ENCODE data around the gene EXOC3L4. TPM values are rescaled to one million over a fixed set of nuclear protein-coding genes. Genes with fewer than 3 reads are reported as not detected.

EXOC3L4 gene
- total and polyA plus RNA-seq, 3 experiments from 2014 or later, result not detected

GRCh38 chr14:103136388-103137271 is 42.1 kb downstream of the EXOC3L4 start:
- no peaks in the 10 kb centered on the region for H3K36me3 ChIP-seq (ENCODE audit: insufficient read depth, low read length)
- DNase-seq, result peak in 1 of 5 donors; percentile 20
- H3K4me1 ChIP-seq (ENCODE audit: insufficient read depth, low read length), result no peaks in the 10 kb centered on the region
- no peak overlapping the region for H3K27ac Mint-ChIP-seq
- H3K27me3 ChIP-seq (ENCODE audit: insufficient read depth, low read length, poor library complexity, severe bottlenecking), result no peaks in the 10 kb centered on the region
- POLR2A ChIA-PET, result no interaction called here
- H3K36me3 Mint-ChIP-seq, result no peaks in the 10 kb centered on the region
- CTCF ChIA-PET, result no interaction called here
- H3K9me3 ChIP-seq (ENCODE audit: low read length), result no peaks in the 10 kb centered on the region
- H3K9me3 Mint-ChIP-seq, result no peaks in the 10 kb centered on the region
- H3K4me1 Mint-ChIP-seq, result peaks cover 0 to 13% (median 6%) of the 10 kb centered on the region in 3 donors
- no peak overlapping the region for H3K4me3 Mint-ChIP-seq
- peaks cover 10 to 19% of the 10 kb centered on the region in 2 donors for H3K27me3 Mint-ChIP-seq
- H3K27ac ChIP-seq (ENCODE audit: low read depth, low read length), result peak overlapping the region; percentile 28
- H3K4me3 ChIP-seq (ENCODE audit: low read length), result no peak overlapping the region

- Mint-ChIP-seq H3K27me3 (peaks cover 15 to 30% of the 10 kb centered on the region in 2 donors), H3K4me1 (peaks cover 0 to 13% (median 6%) of the 10 kb centered on the region in 3 donors), H3K4me3 (no peak overlapping the region), H3K9me3 (no peaks in the 10 kb centered on the region), H3K27ac (no peak overlapping the region), H3K36me3 (no peaks in the 10 kb centered on the region)
- no peak overlapping the region for H3K27ac ChIP-seq (ENCODE audit: low read depth, low read length)
- no peak overlapping the region for H3K4me3 ChIP-seq (ENCODE audit: low read length)
- ChIA-PET CTCF (no interaction called here), POLR2A (interaction anchor here (0.6 kb wide), 1 partner anchor 318 kb away, joined by 3 read pairs; no protein-coding TSS in a partner anchor)
- H3K36me3 ChIP-seq (ENCODE audit: insufficient read depth, low read length), result no peaks in the 10 kb centered on the region
- no peak for DNase-seq
- H3K4me1 ChIP-seq (ENCODE audit: insufficient read depth, low read length), result no peaks in the 10 kb centered on the region
- H3K27me3 ChIP-seq (ENCODE audit: insufficient read depth, low read length, poor library complexity, severe bottlenecking), result no peaks in the 10 kb centered on the region
- no peaks in the 10 kb centered on the region for H3K9me3 ChIP-seq (ENCODE audit: low read length)
Observed at GRCh38 chr14:103137689-103138300, 43.3 kb downstream of the EXOC3L4 start.

- ChIA-PET CTCF (no interaction called here), POLR2A (no interaction called here)
- H3K27ac Mint-ChIP-seq, result no peak overlapping the region
- Histone ChIP-seq H3K4me3 (ENCODE audit: low read length) (no peak overlapping the region), H3K36me3 (ENCODE audit: insufficient read depth, low read length) (no peaks in the 10 kb centered on the region), H3K27me3 (ENCODE audit: insufficient read depth, low read length, poor library complexity, severe bottlenecking) (peaks cover 2% of the 10 kb centered on the region), H3K27ac (ENCODE audit: low read depth, low read length) (no peak overlapping the region), H3K9me3 (ENCODE audit: low read length) (no peaks in the 10 kb centered on the region), H3K4me1 (ENCODE audit: insufficient read depth, low read length) (no peaks in the 10 kb centered on the region)
- peaks cover 0 to 13% (median 6%) of the 10 kb centered on the region in 3 donors for H3K4me1 Mint-ChIP-seq
- H3K27me3 Mint-ChIP-seq, result peaks cover 18 to 37% of the 10 kb centered on the region in 2 donors
- DNase-seq, result no peak
- no peak overlapping the region for H3K4me3 Mint-ChIP-seq
- no peaks in the 10 kb centered on the region for H3K9me3 Mint-ChIP-seq
- no peaks in the 10 kb centered on the region for H3K36me3 Mint-ChIP-seq
Observed at GRCh38 chr14:103138301-103139131, 44.0 kb downstream of the EXOC3L4 start.

- H3K27ac Mint-ChIP-seq, result no peak overlapping the region
- ChIA-PET CTCF (interaction anchor here (1.6 kb wide), 1 partner anchor 11 kb away, joined by 4 read pairs; no protein-coding TSS in a partner anchor), POLR2A (no interaction called here)
- peaks cover 0 to 13% (median 6%) of the 10 kb centered on the region in 3 donors for H3K4me1 Mint-ChIP-seq
- no peaks in the 10 kb centered on the region for H3K4me1 ChIP-seq (ENCODE audit: insufficient read depth, low read length)
- no peak overlapping the region for H3K27ac ChIP-seq (ENCODE audit: low read depth, low read length)
- H3K4me3 ChIP-seq (ENCODE audit: low read length), result no peak overlapping the region
- DNase-seq, result no peak
- no peak overlapping the region for H3K4me3 Mint-ChIP-seq
- no peaks in the 10 kb centered on the region for H3K36me3 Mint-ChIP-seq
- peaks cover 3% of the 10 kb centered on the region for H3K27me3 ChIP-seq (ENCODE audit: insufficient read depth, low read length, poor library complexity, severe bottlenecking)
- no peaks in the 10 kb centered on the region for H3K9me3 Mint-ChIP-seq
- H3K27me3 Mint-ChIP-seq, result peaks cover 20 to 42% of the 10 kb centered on the region in 2 donors
- H3K36me3 ChIP-seq (ENCODE audit: insufficient read depth, low read length), result no peaks in the 10 kb centered on the region
- H3K9me3 ChIP-seq (ENCODE audit: low read length), result no peaks in the 10 kb centered on the region
Observed at GRCh38 chr14:103139132-103140025, 44.9 kb downstream of the EXOC3L4 start.

GRCh38 chr14:103140316-103141109 is 46.0 kb downstream of the EXOC3L4 start:
- Histone ChIP-seq H3K4me1 (ENCODE audit: insufficient read depth, low read length) (no peaks in the 10 kb centered on the region), H3K36me3 (ENCODE audit: insufficient read depth, low read length) (no peaks in the 10 kb centered on the region), H3K27ac (ENCODE audit: low read depth, low read length) (no peak overlapping the region), H3K4me3 (ENCODE audit: low read length) (no peak overlapping the region), H3K9me3 (ENCODE audit: low read length) (no peaks in the 10 kb centered on the region), H3K27me3 (ENCODE audit: insufficient read depth, low read length, poor library complexity, severe bottlenecking) (peaks cover 3% of the 10 kb centered on the region)
- Mint-ChIP-seq H3K4me1 (peaks cover 0 to 13% (median 6%) of the 10 kb centered on the region in 3 donors), H3K4me3 (peak overlapping the region in 5 of 7 donors; percentile 3 to 68 (median 59)), H3K27me3 (peaks cover 21 to 47% of the 10 kb centered on the region in 2 donors), H3K36me3 (no peaks in the 10 kb centered on the region), H3K27ac (peak overlapping the region in 3 of 8 donors; percentile 9 to 87 (median 19)), H3K9me3 (no peaks in the 10 kb centered on the region)
- ChIA-PET POLR2A (no interaction called here), CTCF (interaction anchor here (1.6 kb wide), 1 partner anchor 9 kb away, joined by 4 read pairs; no protein-coding TSS in a partner anchor)
- no peak for DNase-seq

GRCh38 chr14:103141117-103141796 is 46.7 kb downstream of the EXOC3L4 start:
- ChIA-PET POLR2A (no interaction called here), CTCF (interaction anchor here (1.6 kb wide), 1 partner anchor 9 kb away, joined by 4 read pairs; no protein-coding TSS in a partner anchor)
- peaks cover 0 to 13% (median 6%) of the 10 kb centered on the region in 3 donors for H3K4me1 Mint-ChIP-seq
- peaks cover 3% of the 10 kb centered on the region for H3K27me3 ChIP-seq (ENCODE audit: insufficient read depth, low read length, poor library complexity, severe bottlenecking)
- H3K27ac ChIP-seq (ENCODE audit: low read depth, low read length), result no peak overlapping the region
- no peaks in the 10 kb centered on the region for H3K4me1 ChIP-seq (ENCODE audit: insufficient read depth, low read length)
- peak in 1 of 5 donors; percentile 13 for DNase-seq
- no peak overlapping the region for H3K27ac Mint-ChIP-seq
- H3K27me3 Mint-ChIP-seq, result peaks cover 21 to 54% of the 10 kb centered on the region in 2 donors
- no peaks in the 10 kb centered on the region for H3K36me3 Mint-ChIP-seq
- no peaks in the 10 kb centered on the region for H3K9me3 ChIP-seq (ENCODE audit: low read length)
- peak overlapping the region in 2 of 7 donors; percentile 3 to 59 for H3K4me3 Mint-ChIP-seq
- H3K36me3 ChIP-seq (ENCODE audit: insufficient read depth, low read length), result no peaks in the 10 kb centered on the region
- H3K4me3 ChIP-seq (ENCODE audit: low read length), result no peak overlapping the region
- no peaks in the 10 kb centered on the region for H3K9me3 Mint-ChIP-seq

Data from CD8-positive, alpha-beta memory T cell (primary cell).